A673 (cell line): Measurements from ENCODE around the gene ITGB1BP1. TPM values are rescaled to one million over a fixed set of nuclear protein-coding genes. Genes with fewer than 3 reads are reported as not detected.

Experiments used
- BruUV-seq: library from RNA; stranded (reverse); fragments of 400-500 nt; replicated peaks from 2 replicates; lab custom pipeline; 2021; lab: Mats Ljungman, UMichigan
- CTCF ChIA-PET: fragments of 300-600 bp; sonication (Branson Sonifier 250); formaldehyde crosslinking; loops from one replicate; lab custom pipeline; 2022; ENCODE audit warnings: antibody characterized with exemption; lab: Charles Lee
- POLR2A ChIA-PET: fragments of 300-600 bp; sonication (Branson Sonifier 250); formaldehyde crosslinking; loops from one replicate; lab custom pipeline; 2022; ENCODE audit warnings: antibody characterized with exemption; ENCODE audit not compliant: low non-redundant PET; lab: Charles Lee
- DNase-seq: peaks from one replicate; pipeline ENCODE4 v3.0.0-alpha.2; 2015; ENCODE audit warnings: low spot score
- H3K27ac ChIP-seq: fragments of 200-600 bp; sonication (generic); 2 replicates; pipeline ENCODE4 v1.5.1; 2016; ENCODE audit warnings: mixed run types, low read depth, mild to moderate bottlenecking, mixed read lengths, antibody characterized with exemption, low read length; ENCODE audit not compliant: poor library complexity, severe bottlenecking
- H3K27me3 ChIP-seq: fragments of 200-600 bp; sonication (generic); replicated peaks from 2 replicates; pipeline ENCODE4 v1.6.1; 2017; ENCODE audit warnings: mixed run types, low read depth, mild to moderate bottlenecking, mixed read lengths, antibody characterized with exemption, low read length; ENCODE audit not compliant: insufficient read depth, poor library complexity
- H3K36me3 ChIP-seq: fragments of 200-600 bp; sonication (generic); 2 replicates; pipeline ENCODE4 v1.6.1; 2016; ENCODE audit warnings: mixed run types, mild to moderate bottlenecking, mixed read lengths, antibody characterized with exemption, low read length; ENCODE audit not compliant: insufficient read depth, poor library complexity, severe bottlenecking
- H3K4me1 ChIP-seq: fragments of 200-600 bp; sonication (generic); 2 replicates; pipeline ENCODE4 v1.6.1; 2017; ENCODE audit warnings: mixed run types, mild to moderate bottlenecking, mixed read lengths, antibody characterized with exemption, low read length; ENCODE audit not compliant: insufficient read depth, poor library complexity, severe bottlenecking
- H3K4me3 ChIP-seq: fragments of 200-600 bp; sonication (generic); 2 replicates; pipeline ENCODE4 v1.5.1; 2016; ENCODE audit warnings: low read depth, mixed run types, mild to moderate bottlenecking, mixed read lengths, low read length; ENCODE audit not compliant: poor library complexity, severe bottlenecking
- H3K9me3 ChIP-seq: fragments of 200-600 bp; sonication (generic); 2 replicates; pipeline ENCODE4 v1.6.1; 2016; ENCODE audit warnings: mixed run types, low read depth, mild to moderate bottlenecking, mixed read lengths, antibody characterized with exemption, low read length; ENCODE audit not compliant: poor library complexity, severe bottlenecking
- EZH2 ChIP-seq: fragments of 200-600 bp; sonication (generic); IDR thresholded peaks from 2 replicates; pipeline ENCODE4 v1.6.1; 2017; ENCODE audit warnings: borderline replicate concordance, low read depth, mild to moderate bottlenecking, mixed read lengths, antibody characterized with exemption, low read length; ENCODE audit not compliant: poor library complexity, severe bottlenecking
- intact Hi-C: fragments of 100-400 bp; cut with micrococcal nuclease; formaldehyde crosslinking; loops from one replicate; pipeline ENCODE4 v1.10.0; 2022; ENCODE audit not compliant: unreplicated experiment
- total RNA-seq: library from RNA; stranded (reverse); gene quantifications from 2 replicates; pipeline ENCODE4 v1.2.3, GENCODE V29; 2021
- TF ChIP-seq, protein P1 (sequence below): fragments of 300-800, 200-600 bp; sonication (generic); conservative IDR thresholded peaks from 2 replicates; pipeline ENCODE4 v1.5.1; 2017; ENCODE audit warnings: low read depth, mild to moderate bottlenecking, antibody characterized with exemption, low read length, moderate library complexity, mixed read lengths

Gene ITGB1BP1
- total RNA-seq, 1 experiment from 2014 or later = 138 TPM

DNA sequence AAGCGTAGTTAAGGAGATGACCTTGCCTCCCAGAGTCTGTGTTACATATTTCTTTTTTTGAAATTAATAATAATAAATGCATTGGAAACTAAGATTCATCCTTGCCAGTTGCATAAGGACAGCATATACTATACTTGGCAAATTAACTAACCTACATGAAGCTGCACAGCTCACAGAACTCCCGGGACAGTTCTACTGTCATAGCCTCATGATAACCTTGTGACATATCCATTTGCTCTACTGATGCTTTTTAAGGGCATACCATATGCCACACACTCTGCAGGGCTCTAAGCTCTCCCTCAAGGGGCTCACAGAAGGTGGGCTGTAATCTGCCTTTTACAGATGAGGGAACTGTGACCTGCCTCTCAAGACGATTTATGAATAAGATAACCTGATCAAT is 3.8 kb downstream of the ITGB1BP1 start:
- no TSS peak for BruUV-seq
- ChIA-PET POLR2A (no interaction called here), CTCF (no interaction called here)
- Histone ChIP-seq H3K9me3 (no peaks in the 10 kb centered on the region), H3K4me3 (no peak overlapping the region), H3K27me3 (no peaks in the 10 kb centered on the region), H3K27ac (no peak overlapping the region), H3K4me1 (peaks cover 9% of the 10 kb centered on the region), H3K36me3 (peaks cover 3% of the 10 kb centered on the region)
- TF ChIP-seq EZH2 = no peak
- TF ChIP-seq, protein P1, sequence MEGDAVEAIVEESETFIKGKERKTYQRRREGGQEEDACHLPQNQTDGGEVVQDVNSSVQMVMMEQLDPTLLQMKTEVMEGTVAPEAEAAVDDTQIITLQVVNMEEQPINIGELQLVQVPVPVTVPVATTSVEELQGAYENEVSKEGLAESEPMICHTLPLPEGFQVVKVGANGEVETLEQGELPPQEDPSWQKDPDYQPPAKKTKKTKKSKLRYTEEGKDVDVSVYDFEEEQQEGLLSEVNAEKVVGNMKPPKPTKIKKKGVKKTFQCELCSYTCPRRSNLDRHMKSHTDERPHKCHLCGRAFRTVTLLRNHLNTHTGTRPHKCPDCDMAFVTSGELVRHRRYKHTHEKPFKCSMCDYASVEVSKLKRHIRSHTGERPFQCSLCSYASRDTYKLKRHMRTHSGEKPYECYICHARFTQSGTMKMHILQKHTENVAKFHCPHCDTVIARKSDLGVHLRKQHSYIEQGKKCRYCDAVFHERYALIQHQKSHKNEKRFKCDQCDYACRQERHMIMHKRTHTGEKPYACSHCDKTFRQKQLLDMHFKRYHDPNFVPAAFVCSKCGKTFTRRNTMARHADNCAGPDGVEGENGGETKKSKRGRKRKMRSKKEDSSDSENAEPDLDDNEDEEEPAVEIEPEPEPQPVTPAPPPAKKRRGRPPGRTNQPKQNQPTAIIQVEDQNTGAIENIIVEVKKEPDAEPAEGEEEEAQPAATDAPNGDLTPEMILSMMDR = no peak
- intact Hi-C loops = no loop called here
- no peak for DNase-seq

DNA sequence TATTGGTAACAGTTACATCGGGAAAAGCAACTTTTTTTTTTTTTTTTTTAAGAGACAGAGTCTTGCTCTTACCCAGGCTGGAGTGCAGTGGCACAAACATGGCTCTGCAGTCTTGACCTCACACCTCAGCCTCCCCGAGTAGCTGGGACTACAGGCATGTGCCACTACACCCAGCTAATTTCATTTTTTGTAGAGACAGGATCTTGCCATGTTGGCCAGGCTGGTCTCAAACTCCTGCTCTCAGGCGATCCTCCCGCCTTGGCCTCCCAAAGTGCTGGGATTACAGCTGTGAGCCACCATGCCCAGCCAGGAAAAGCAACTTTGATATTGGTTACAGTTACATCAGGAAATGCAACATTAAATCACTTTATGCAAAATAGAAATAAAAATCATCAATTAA is 4.6 kb downstream of the ITGB1BP1 start:
- peaks cover 6% of the 10 kb centered on the region for H3K4me1 ChIP-seq
- ChIA-PET POLR2A (interaction anchor here (0.5 kb wide), 1 partner anchor 1528 kb away, joined by 3 read pairs; no protein-coding TSS in a partner anchor), CTCF (no interaction called here)
- H3K27ac ChIP-seq = no peak overlapping the region
- no peak overlapping the region for H3K4me3 ChIP-seq
- no TSS peak for BruUV-seq
- H3K36me3 ChIP-seq = peaks cover 6% of the 10 kb centered on the region
- DNase-seq = no peak
- TF ChIP-seq EZH2 = no peak
- TF ChIP-seq, protein P1 = no peak
- H3K9me3 ChIP-seq = no peaks in the 10 kb centered on the region
- intact Hi-C loops = no loop called here
- no peaks in the 10 kb centered on the region for H3K27me3 ChIP-seq

DNA sequence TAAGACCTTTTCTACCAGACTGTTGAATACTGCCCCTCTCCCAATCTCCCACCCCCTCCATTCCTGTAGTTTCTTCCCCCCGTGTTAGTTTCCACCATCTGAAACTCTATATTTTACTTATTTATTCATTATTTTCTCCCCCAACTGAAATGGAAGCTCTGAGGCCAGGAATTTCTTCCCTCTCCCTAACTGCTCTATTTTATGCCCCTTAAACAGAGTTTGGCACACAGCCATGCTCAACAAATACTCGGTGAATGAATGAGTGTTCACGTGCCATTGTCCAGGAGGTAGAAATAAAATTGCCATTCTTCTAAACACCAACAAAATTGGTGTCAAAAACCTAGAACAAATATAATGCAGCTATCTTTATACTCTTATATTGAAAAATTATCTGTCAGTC is 5.6 kb downstream of the ITGB1BP1 start:
- CTCF ChIA-PET = no interaction called here
- Histone ChIP-seq H3K4me1 (peaks cover 6% of the 10 kb centered on the region), H3K36me3 (peaks cover 6% of the 10 kb centered on the region), H3K9me3 (no peaks in the 10 kb centered on the region), H3K27ac (no peak overlapping the region), H3K4me3 (no peak overlapping the region), H3K27me3 (no peaks in the 10 kb centered on the region)
- POLR2A ChIA-PET = no interaction called here
- TF ChIP-seq EZH2 = no peak
- TF ChIP-seq, protein P1 = no peak
- BruUV-seq = no TSS peak
- intact Hi-C loops = no loop called here
- DNase-seq = no peak
